IPS-20b (cell line): ENCODE data around the gene ZFR.
"Not testable (repeated sequence)": the region's sequence is repeated elsewhere in the genome, so short reads cannot be mapped to it uniquely, and the experiment has no call there.

Source experiments
- H3K27ac ChIP-seq: one replicate; pipeline ENCODE4 v1.5.1; 2013; ENCODE audit warnings: low read length
- H3K27me3 ChIP-seq: 2 replicates; pipeline ENCODE4 v1.6.1; 2013; ENCODE audit warnings: mild to moderate bottlenecking, low read length, inconsistent platforms; ENCODE audit not compliant: insufficient read depth
- H3K36me3 ChIP-seq: 2 replicates; pipeline ENCODE4 v1.6.1; 2013; ENCODE audit warnings: low read depth, mild to moderate bottlenecking, inconsistent platforms, low read length, moderate library complexity; ENCODE audit not compliant: insufficient read depth
- H3K4me1 ChIP-seq: 2 replicates; pipeline ENCODE4 v1.6.1; 2013; ENCODE audit warnings: mild to moderate bottlenecking, control low read depth, inconsistent platforms, low read length, moderate library complexity; ENCODE audit not compliant: insufficient read depth
- H3K4me3 ChIP-seq: 2 replicates; pipeline ENCODE4 v1.5.1; 2013; ENCODE audit warnings: mild to moderate bottlenecking, low read length, inconsistent platforms
- H3K9ac ChIP-seq: 2 replicates; pipeline ENCODE4 v1.6.1; 2013; ENCODE audit warnings: low read depth, mild to moderate bottlenecking, inconsistent platforms, low read length, moderate library complexity
- H3K9me3 ChIP-seq: 2 replicates; pipeline ENCODE4 v1.6.1; 2013; ENCODE audit warnings: mild to moderate bottlenecking, low read depth, low read length, inconsistent platforms; ENCODE audit not compliant: insufficient read depth

ZFR gene

GRCh38 chr5:32314658-32315057 is 129.9 kb downstream of the ZFR start:
- Histone ChIP-seq H3K4me3 (no peak overlapping the region), H3K36me3 (peaks cover 7% of the 10 kb centered on the region; the same call in 1 of the 2 replicates), H3K4me1 (peaks cover 9% of the 10 kb centered on the region; the same call in 1 of the 2 replicates), H3K9me3 (no peaks in the 10 kb centered on the region), H3K9ac (no peak overlapping the region), H3K27ac (no peak overlapping the region), H3K27me3 (no peaks in the 10 kb centered on the region)

GRCh38 chr5:32314152-32314488 is 130.4 kb downstream of the ZFR start:
- H3K27me3 ChIP-seq, H3K9ac ChIP-seq, H3K27ac ChIP-seq, H3K9me3 ChIP-seq, H3K4me3 ChIP-seq, H3K4me1 ChIP-seq: not testable (repeated sequence)
- peaks cover 11% of the 10 kb centered on the region; the same call in 1 of the 2 replicates for H3K36me3 ChIP-seq

- H3K9ac ChIP-seq = peak within 1 kb of the TSS; percentile 78; the same call in 1 of the 2 replicates
- peaks cover 10% of the 10 kb centered on the region; the same call in 1 of the 2 replicates for H3K4me1 ChIP-seq
- no peaks in the 10 kb centered on the region for H3K9me3 ChIP-seq
- no peak within 1 kb of the TSS for H3K27ac ChIP-seq
- peak within 1 kb of the TSS; percentile 78 for H3K4me3 ChIP-seq
- H3K27me3 ChIP-seq = no peaks in the 10 kb centered on the region
- H3K36me3 ChIP-seq = peaks cover 12% of the 10 kb centered on the region; the same call in 1 of the 2 replicates
Measured at GRCh38 chr5:32312595-32313332, 131.8 kb downstream of the ZFR start, which contains the start of gene MTMR12. MTMR12 (minus strand) TSS chr5:32312939; CDS start chr5:32312838, 101 bp downstream.

- Histone ChIP-seq H3K9ac (peak overlapping the region; percentile 71; the same call in 1 of the 2 replicates), H3K4me1 (peaks cover 10% of the 10 kb centered on the region; the same call in 1 of the 2 replicates), H3K9me3 (no peaks in the 10 kb centered on the region), H3K4me3 (peak overlapping the region; percentile 78), H3K27ac (no peak overlapping the region), H3K36me3 (peaks cover 16% of the 10 kb centered on the region; the same call in 1 of the 2 replicates), H3K27me3 (no peaks in the 10 kb centered on the region)
Measured at GRCh38 chr5:32312197-32312594, 132.3 kb downstream of the ZFR start.

- H3K36me3 ChIP-seq = peaks cover 16% of the 10 kb centered on the region; the same call in 1 of the 2 replicates
- H3K4me3 ChIP-seq = peak overlapping the region; percentile 78
- H3K9ac ChIP-seq = peak overlapping the region; percentile 71; the same call in 1 of the 2 replicates
- H3K4me1 ChIP-seq = peaks cover 10% of the 10 kb centered on the region; the same call in 1 of the 2 replicates
- no peak overlapping the region for H3K27ac ChIP-seq
- H3K27me3 ChIP-seq = no peaks in the 10 kb centered on the region
- H3K9me3 ChIP-seq = no peaks in the 10 kb centered on the region
Measured at GRCh38 chr5:32311404-32312196, 132.9 kb downstream of the ZFR start.

GRCh38 chr5:32309761-32310160 is 134.8 kb downstream of the ZFR start:
- Histone ChIP-seq H3K4me1 (peaks cover 10% of the 10 kb centered on the region; the same call in 1 of the 2 replicates), H3K4me3 (no peak overlapping the region), H3K27ac (no peak overlapping the region), H3K27me3 (no peaks in the 10 kb centered on the region), H3K9ac (no peak overlapping the region; the same call in 1 of the 2 replicates), H3K36me3 (peaks cover 16% of the 10 kb centered on the region; the same call in 1 of the 2 replicates), H3K9me3 (no peaks in the 10 kb centered on the region)

- Histone ChIP-seq H3K4me3 (no peak overlapping the region), H3K27ac (no peak overlapping the region), H3K4me1 (peaks cover 10% of the 10 kb centered on the region; the same call in 1 of the 2 replicates), H3K9ac (no peak overlapping the region), H3K36me3 (peaks cover 16% of the 10 kb centered on the region; the same call in 1 of the 2 replicates), H3K27me3 (no peaks in the 10 kb centered on the region), H3K9me3 (no peaks in the 10 kb centered on the region)
Measured at GRCh38 chr5:32308946-32309345, 135.6 kb downstream of the ZFR start.

- H3K36me3 ChIP-seq = peaks cover 16% of the 10 kb centered on the region; the same call in 1 of the 2 replicates
- H3K9ac ChIP-seq = no peak overlapping the region
- peaks cover 17% of the 10 kb centered on the region; the same call in 1 of the 2 replicates for H3K4me1 ChIP-seq
- no peaks in the 10 kb centered on the region for H3K9me3 ChIP-seq
- no peak overlapping the region for H3K27ac ChIP-seq
- no peak overlapping the region for H3K4me3 ChIP-seq
- H3K27me3 ChIP-seq = no peaks in the 10 kb centered on the region
Measured at GRCh38 chr5:32307769-32308194, 136.8 kb downstream of the ZFR start.

- peaks cover 9% of the 10 kb centered on the region; the same call in 1 of the 2 replicates for H3K36me3 ChIP-seq
- H3K9ac ChIP-seq = no peak overlapping the region
- H3K9me3 ChIP-seq = no peaks in the 10 kb centered on the region
- H3K4me1 ChIP-seq = peaks cover 16% of the 10 kb centered on the region; the same call in 1 of the 2 replicates
- no peak overlapping the region for H3K27ac ChIP-seq
- H3K27me3 ChIP-seq = no peaks in the 10 kb centered on the region
- H3K4me3 ChIP-seq = no peak overlapping the region
Measured at GRCh38 chr5:32304622-32305021, 139.9 kb downstream of the ZFR start.
